Esophagus muscularis mucosa (tissue), 4 donors: ENCODE measurements around the gene TRAK1. TPM values are rescaled to one million over a fixed set of nuclear protein-coding genes. Genes with fewer than 3 reads are reported as not detected.

Experiments used
- DNase-seq: peaks from one replicate; pipeline ENCODE4 v3.0.0-alpha.2; 2017; ENCODE audit errors: extremely low spot score
- H3K27ac ChIP-seq, 4 donors: fragments of 200-600 bp; sonication (generic); replicated peaks in 1 of 4; 1 replicate in 3 of 4; 2 replicates in 1 of 4; pipeline ENCODE4 v1.5.1; 2016 to 2019; ENCODE audit warnings: mild to moderate bottlenecking in 1 of 4
- H3K27me3 ChIP-seq, 4 donors: fragments of 200-600 bp; sonication (generic); one replicate each; pipeline versions ENCODE4 v1.5.1 to v1.6.0; 2016 to 2019
- H3K36me3 ChIP-seq, 4 donors: fragments of 200-600 bp; sonication (generic); one replicate each; pipeline ENCODE4 v1.5.1; 2016 to 2019
- H3K4me1 ChIP-seq, 4 donors: fragments of 200-600 bp; sonication (generic); one replicate each; pipeline ENCODE4 v1.5.1; 2016 to 2019
- H3K4me3 ChIP-seq, 4 donors: fragments of 200-600 bp; sonication (generic); 1 replicate in 2 of 4; 2 replicates in 2 of 4; pipeline ENCODE4 v1.5.1; 2016 to 2019; ENCODE audit warnings: mild to moderate bottlenecking in 4 of 4, moderate library complexity in 1 of 4
- H3K9me3 ChIP-seq, 4 donors: fragments of 200-600 bp; sonication (generic); 1 replicate in 3 of 4; 2 replicates in 1 of 4; pipeline ENCODE4 v1.5.1; 2016 to 2019
- EP300 ChIP-seq: sonication (generic); formaldehyde crosslinking; IDR thresholded peaks from one replicate; pipeline ENCODE4 v1.6.1; 2017; ENCODE audit warnings: antibody characterized with exemption
- POLR2A ChIP-seq: fragments of 450-650 bp; IDR thresholded peaks from one replicate; pipeline ENCODE4 v1.6.1; 2017; ENCODE audit warnings: antibody characterized with exemption, moderate library complexity, mild to moderate bottlenecking, low read depth
- POLR2AphosphoS5 ChIP-seq, 2 donors: sonication (generic); formaldehyde crosslinking; IDR thresholded peaks; one replicate each; pipeline ENCODE4 v1.6.1; 2017; ENCODE audit warnings: antibody characterized with exemption in 2 of 2
- WGBS: methylation state at CpG from one replicate; pipeline ENCODE4 v1.1.5; 2018; 5-methylcytosine and 5-hydroxymethylcytosine counted together
- intact Hi-C: fragments of 100-400 bp; cut with DNase I; formaldehyde crosslinking; loops from one replicate; pipeline ENCODE4 v1.15.1; 2023
- total RNA-seq, 4 donors: library from RNA; depleted of rRNA; stranded (reverse); fragments of >200 nt; gene quantifications; one replicate each; pipeline versions ENCODE4 v1.1.0 to v1.2.1, GENCODE V29; 2016
- TF ChIP-seq, protein P1 (sequence below), 3 experiments: fragments of 200-600 bp in 2 of 3; fragments of 450-650 bp in 1 of 3; sonication (generic) in 2 of 3; IDR thresholded peaks; one replicate each; pipeline ENCODE4 v1.5.1; 2017 to 2019; ENCODE audit warnings: antibody characterized with exemption in 3 of 3, mild to moderate bottlenecking in 2 of 3, moderate library complexity in 1 of 3

Gene TRAK1
- total RNA-seq, 4 donors from 2014 or later: 45.7 to 74.8 (median 57.7) TPM

- Histone ChIP-seq H3K27ac (no peak overlapping the region), H3K36me3 (peaks cover 0 to 4% (median 0%) of the 10 kb centered on the region in 4 donors), H3K4me1 (peaks cover 0 to 30% (median 11%) of the 10 kb centered on the region in 4 donors), H3K9me3 (no peaks in the 10 kb centered on the region), H3K4me3 (no peak overlapping the region), H3K27me3 (no peaks in the 10 kb centered on the region)
- intact Hi-C loops: no loop called here
- TF ChIP-seq POLR2AphosphoS5 (IDR thresholded peaks at IDR 0.05) (no peak), POLR2A (no peak), EP300 (no peak)
- TF ChIP-seq, protein P1, sequence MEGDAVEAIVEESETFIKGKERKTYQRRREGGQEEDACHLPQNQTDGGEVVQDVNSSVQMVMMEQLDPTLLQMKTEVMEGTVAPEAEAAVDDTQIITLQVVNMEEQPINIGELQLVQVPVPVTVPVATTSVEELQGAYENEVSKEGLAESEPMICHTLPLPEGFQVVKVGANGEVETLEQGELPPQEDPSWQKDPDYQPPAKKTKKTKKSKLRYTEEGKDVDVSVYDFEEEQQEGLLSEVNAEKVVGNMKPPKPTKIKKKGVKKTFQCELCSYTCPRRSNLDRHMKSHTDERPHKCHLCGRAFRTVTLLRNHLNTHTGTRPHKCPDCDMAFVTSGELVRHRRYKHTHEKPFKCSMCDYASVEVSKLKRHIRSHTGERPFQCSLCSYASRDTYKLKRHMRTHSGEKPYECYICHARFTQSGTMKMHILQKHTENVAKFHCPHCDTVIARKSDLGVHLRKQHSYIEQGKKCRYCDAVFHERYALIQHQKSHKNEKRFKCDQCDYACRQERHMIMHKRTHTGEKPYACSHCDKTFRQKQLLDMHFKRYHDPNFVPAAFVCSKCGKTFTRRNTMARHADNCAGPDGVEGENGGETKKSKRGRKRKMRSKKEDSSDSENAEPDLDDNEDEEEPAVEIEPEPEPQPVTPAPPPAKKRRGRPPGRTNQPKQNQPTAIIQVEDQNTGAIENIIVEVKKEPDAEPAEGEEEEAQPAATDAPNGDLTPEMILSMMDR (IDR thresholded peaks at IDR 0.05): no peak
- DNase-seq: no peak
- 80% methylated on average over 7 of the region's 7 CpGs for WGBS
These were observed 52.3 kb downstream of the TRAK1 start for GRCh38 chr3:42143440-42143839.

DNA sequence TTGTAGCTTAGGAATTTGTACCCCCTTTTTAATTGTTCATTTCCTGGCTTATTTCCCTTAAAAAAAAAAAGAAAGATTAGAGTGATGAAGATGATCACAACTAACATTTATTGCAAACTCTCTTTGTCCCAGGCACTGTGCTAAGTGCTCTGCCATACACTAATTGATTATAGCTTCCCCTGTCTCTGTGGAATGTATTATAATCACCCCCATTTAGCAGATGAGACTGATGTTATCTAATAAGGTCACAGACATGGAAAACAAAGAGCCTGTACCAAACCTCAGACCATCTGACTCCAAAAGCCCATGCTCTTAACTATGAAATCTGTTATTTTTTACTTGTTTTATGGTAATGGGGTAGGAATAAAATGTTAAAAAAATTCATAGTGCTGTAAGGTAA lies 53.1 kb downstream of the TRAK1 start:
- DNase-seq: no peak
- no peak for TF ChIP-seq POLR2AphosphoS5 (IDR thresholded peaks at IDR 0.05)
- no peak for TF ChIP-seq EP300
- no peak for TF ChIP-seq POLR2A
- TF ChIP-seq, protein P1 (IDR thresholded peaks at IDR 0.05): no peak
- peaks cover 6 to 38% (median 18%) of the 10 kb centered on the region in 4 donors for H3K4me1 ChIP-seq
- no peaks in the 10 kb centered on the region for H3K27me3 ChIP-seq
- H3K9me3 ChIP-seq: no peaks in the 10 kb centered on the region
- no peak overlapping the region for H3K27ac ChIP-seq
- H3K36me3 ChIP-seq: peaks cover 0 to 2% (median 0%) of the 10 kb centered on the region in 4 donors
- intact Hi-C loops: no loop called here
- no peak overlapping the region for H3K4me3 ChIP-seq

DNA sequence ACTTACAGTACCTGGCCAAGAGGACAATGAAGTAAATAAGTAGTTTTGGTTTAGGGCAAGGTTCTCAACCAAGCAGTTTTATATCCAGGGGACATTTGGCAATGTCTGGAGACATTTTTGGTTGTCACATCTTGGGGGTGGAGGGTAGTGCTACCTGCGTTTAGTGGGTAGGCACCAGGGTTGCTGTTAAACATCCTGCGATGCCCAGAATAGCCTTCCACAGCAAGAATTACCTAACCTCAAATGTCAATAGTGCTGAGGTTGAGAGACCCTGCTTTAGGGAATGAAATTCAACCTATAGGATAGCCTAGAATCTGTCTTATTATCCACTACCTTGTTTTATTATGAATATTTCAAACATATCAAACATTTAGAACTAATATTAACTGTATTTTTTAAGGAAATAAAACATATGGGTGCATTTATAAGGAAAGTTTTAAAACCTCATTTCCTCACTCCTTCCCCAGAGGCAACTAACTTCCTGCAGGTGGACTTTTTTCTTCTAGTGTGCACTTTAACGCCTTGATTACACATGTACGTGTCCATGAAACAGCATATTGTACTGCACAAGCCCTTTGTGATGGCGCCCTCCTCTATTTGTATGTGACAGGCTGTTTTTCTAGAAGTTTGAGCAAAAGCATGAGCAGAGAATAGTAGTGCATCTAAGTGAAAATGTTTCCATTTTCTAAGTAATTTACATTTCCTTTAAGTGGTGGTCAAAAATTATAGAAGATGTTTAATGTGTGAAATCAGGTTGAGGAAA lies 57.1 kb downstream of the TRAK1 start:
- TF ChIP-seq, protein P1 (IDR thresholded peaks at IDR 0.05): no peak
- no peak for TF ChIP-seq EP300
- no peak for TF ChIP-seq POLR2A
- TF ChIP-seq POLR2AphosphoS5 (IDR thresholded peaks at IDR 0.05): no peak
- H3K36me3 ChIP-seq: no peaks in the 10 kb centered on the region
- peaks cover 34 to 54% (median 42%) of the 10 kb centered on the region in 4 donors for H3K4me1 ChIP-seq
- no peaks in the 10 kb centered on the region for H3K27me3 ChIP-seq
- no peak overlapping the region for H3K27ac ChIP-seq
- intact Hi-C loops: no loop called here
- DNase-seq: no peak
- WGBS: 76% methylated on average over 5 of the region's 5 CpGs
- H3K4me3 ChIP-seq: no peak overlapping the region
- H3K9me3 ChIP-seq: no peaks in the 10 kb centered on the region

- Histone ChIP-seq H3K4me1 (peaks cover 34 to 53% (median 39%) of the 10 kb centered on the region in 4 donors), H3K4me3 (peak overlapping the region in 2 of 4 donors; percentile 3 to 27), H3K27ac (no peak overlapping the region), H3K27me3 (no peaks in the 10 kb centered on the region), H3K9me3 (no peaks in the 10 kb centered on the region), H3K36me3 (no peaks in the 10 kb centered on the region)
- 32% methylated on average over 11 of the region's 11 CpGs for WGBS
- no peak for DNase-seq
- intact Hi-C loops: no loop called here
- TF ChIP-seq, protein P1 (IDR thresholded peaks at IDR 0.05): no peak
- TF ChIP-seq EP300 (no peak), POLR2A (no peak), POLR2AphosphoS5 (IDR thresholded peaks at IDR 0.05) (no peak)
These were observed 57.9 kb downstream of the TRAK1 start for GRCh38 chr3:42148982-42149432.
